Astrocyte (in vitro differentiated cells and primary cell): ENCODE data around the gene IFNL2.

Source experiments
- CTCF ChIP-seq: IDR thresholded peaks from 2 replicates; pipeline ENCODE4 v1.5.1; 2011; ENCODE audit warnings: low read depth, mild to moderate bottlenecking, inconsistent platforms, low read length, moderate library complexity; ENCODE audit not compliant: insufficient read depth
- EZH2 ChIP-seq: IDR thresholded peaks from 2 replicates; pipeline ENCODE4 v1.6.1; 2012; ENCODE audit warnings: mild to moderate bottlenecking, low read length, inconsistent platforms; ENCODE audit not compliant: insufficient read depth

- TF ChIP-seq CTCF = no peak
- TF ChIP-seq EZH2 = no peak
Measured at GRCh38 chr19:39263912-39264305, 4.3 kb upstream of the IFNL2 start.
